Uterus (tissue), 4 donors: ENCODE data around the gene CEND1. TPM values are rescaled to one million over a fixed set of nuclear protein-coding genes. Genes with fewer than 3 reads are reported as not detected.

Experiments
- DNase-seq, 2 donors: peaks; one replicate each; pipeline ENCODE4 v3.0.0-alpha.2; 2019 to 2020
- H3K27ac ChIP-seq, 2 donors: fragments of 200-600 bp; sonication (generic); 1 replicate in 1 of 2; 2 replicates in 1 of 2; pipeline ENCODE4 v1.5.1; 2016 to 2018
- H3K27me3 ChIP-seq, 2 donors: fragments of 200-600 bp; sonication (generic); one replicate each; pipeline ENCODE4 v1.5.1; 2018 to 2019; ENCODE audit warnings: control low read depth in 1 of 2
- H3K36me3 ChIP-seq, 2 donors: fragments of 200-600 bp; sonication (generic); one replicate each; pipeline ENCODE4 v1.5.1; 2019; ENCODE audit warnings: control low read depth in 1 of 2
- H3K4me1 ChIP-seq, 2 donors: fragments of 200-600 bp; sonication (generic); one replicate each; pipeline ENCODE4 v1.5.1; 2018 to 2019; ENCODE audit warnings: control low read depth in 1 of 2
- H3K4me3 ChIP-seq, 2 donors: fragments of 200-600 bp; sonication (generic); 1 replicate in 1 of 2; 2 replicates in 1 of 2; pipeline ENCODE4 v1.5.1; 2018 to 2019; ENCODE audit warnings: mild to moderate bottlenecking in 1 of 2
- H3K9me3 ChIP-seq, 2 donors: fragments of 200-600 bp; sonication (generic); one replicate each; pipeline ENCODE4 v1.5.1; 2019; ENCODE audit warnings: control low read depth in 1 of 2
- CTCF ChIP-seq, 4 experiments: fragments of 200-600 bp in 2 of 4; fragments of 450-650 bp in 2 of 4; sonication (generic) in 2 of 4; IDR thresholded peaks; one replicate each; pipeline ENCODE4 v1.5.1; 2016 to 2019; ENCODE audit warnings: antibody characterized with exemption in 4 of 4, mild to moderate bottlenecking in 2 of 4, moderate library complexity in 1 of 4
- POLR2A ChIP-seq, 2 donors: fragments of 450-650 bp; IDR thresholded peaks; one replicate each; pipeline ENCODE4 v1.6.1; 2016; ENCODE audit warnings: antibody characterized with exemption in 2 of 2, mild to moderate bottlenecking in 1 of 2, moderate library complexity in 1 of 2
- intact Hi-C: fragments of 100-400 bp; cut with DNase I; formaldehyde crosslinking; loops from one replicate; pipeline ENCODE4 v1.15.1; 2023; ENCODE audit warnings: low total_unique reads
- total RNA-seq, 4 donors: library from RNA; depleted of rRNA in 3 of 4; stranded (reverse); fragments of >200 nt in 3 of 4; gene quantifications; one replicate each; pipeline versions ENCODE4 v1.1.0 to v1.2.4, GENCODE V29; 2014 to 2023
- donor health status: DM: yes; HTN: yes; CAD: no.

CEND1 gene
- total RNA-seq, 4 donors from 2014 or later, result 0.41 TPM; not detected in 3

- peak in 1 of 2 donors; percentile 65 for DNase-seq
- Histone ChIP-seq H3K27me3 (peaks cover 0 to 24% of the 10 kb centered on the region in 2 donors), H3K4me1 (peaks cover 0 to 57% of the 10 kb centered on the region in 2 donors), H3K4me3 (peak overlapping the region; percentile 61 to 64), H3K9me3 (no peaks in the 10 kb centered on the region), H3K36me3 (no peaks in the 10 kb centered on the region), H3K27ac (peak overlapping the region; percentile 81 to 82)
- TF ChIP-seq POLR2A (IDR thresholded peaks at IDR 0.05) (peak in 1 of 2 donors; percentile 48), CTCF (IDR thresholded peaks at IDR 0.05) (no peak)
- intact Hi-C loops, result no loop called here
These were observed 43.4 kb upstream of the CEND1 start for GRCh38 chr11:833114-833791.

GRCh38 chr11:832529-833113 lies 42.7 kb upstream of the CEND1 start, which contains the start of gene CD151:
Gene CD151 (plus strand): TSS chr11:832952. CDS start chr11:836070, 3,118 bp downstream.
- intact Hi-C loops, result no loop called here
- DNase-seq, result no peak
- Histone ChIP-seq H3K4me1 (peaks cover 0 to 57% of the 10 kb centered on the region in 2 donors), H3K36me3 (no peaks in the 10 kb centered on the region), H3K9me3 (no peaks in the 10 kb centered on the region), H3K27ac (peak within 1 kb of the TSS; percentile 81 to 82), H3K27me3 (peaks cover 3 to 24% of the 10 kb centered on the region in 2 donors), H3K4me3 (peak within 1 kb of the TSS; percentile 61 to 64)
- TF ChIP-seq POLR2A (IDR thresholded peaks at IDR 0.05), result no peak
- TF ChIP-seq CTCF (IDR thresholded peaks at IDR 0.05), result peak in 2 of 4 experiments; percentile 43 to 48

GRCh38 chr11:831961-832528 lies 42.2 kb upstream of the CEND1 start:
- TF ChIP-seq CTCF (IDR thresholded peaks at IDR 0.05) (no peak), POLR2A (IDR thresholded peaks at IDR 0.05) (no peak)
- Histone ChIP-seq H3K4me3 (peak overlapping the region; percentile 33 to 64), H3K36me3 (no peaks in the 10 kb centered on the region), H3K4me1 (peaks cover 0 to 63% of the 10 kb centered on the region in 2 donors), H3K9me3 (no peaks in the 10 kb centered on the region), H3K27ac (peak overlapping the region; percentile 81 to 82), H3K27me3 (peaks cover 8 to 24% of the 10 kb centered on the region in 2 donors)
- intact Hi-C loops, result no loop called here
- no peak for DNase-seq

GRCh38 chr11:831118-831864 lies 41.4 kb upstream of the CEND1 start:
- Histone ChIP-seq H3K4me3 (no peak overlapping the region), H3K36me3 (no peaks in the 10 kb centered on the region), H3K9me3 (no peaks in the 10 kb centered on the region), H3K27ac (no peak overlapping the region), H3K4me1 (peaks cover 0 to 67% of the 10 kb centered on the region in 2 donors), H3K27me3 (peaks cover 15 to 24% of the 10 kb centered on the region in 2 donors)
- TF ChIP-seq POLR2A (IDR thresholded peaks at IDR 0.05) (no peak), CTCF (IDR thresholded peaks at IDR 0.05) (no peak)
- no peak for DNase-seq
- intact Hi-C loops, result no loop called here
